GM19240 (cell line): ENCODE measurements around the gene GRK1.
"Not testable (repeated sequence)": the region's sequence is repeated elsewhere in the genome, so short reads cannot be mapped to it uniquely, and the experiment has no call there.

Experiments used
- DNase-seq: peaks from one replicate; pipeline ENCODE4 v3.0.0; 2011; ENCODE audit warnings: low spot score; ENCODE audit not compliant: insufficient read length

The GRK1 gene

GRCh38 chr13:113743366-113744195 lies 76.6 kb downstream of the GRK1 start:
- no peak for DNase-seq

GRCh38 chr13:113744197-113745000 lies 77.4 kb downstream of the GRK1 start:
- no peak for DNase-seq

- DNase-seq, result no peak
Observed at GRCh38 chr13:113745059-113745458, 78.0 kb downstream of the GRK1 start.

GRCh38 chr13:113745500-113746142 lies 78.6 kb downstream of the GRK1 start:
- DNase-seq, result not testable (repeated sequence)

DNA sequence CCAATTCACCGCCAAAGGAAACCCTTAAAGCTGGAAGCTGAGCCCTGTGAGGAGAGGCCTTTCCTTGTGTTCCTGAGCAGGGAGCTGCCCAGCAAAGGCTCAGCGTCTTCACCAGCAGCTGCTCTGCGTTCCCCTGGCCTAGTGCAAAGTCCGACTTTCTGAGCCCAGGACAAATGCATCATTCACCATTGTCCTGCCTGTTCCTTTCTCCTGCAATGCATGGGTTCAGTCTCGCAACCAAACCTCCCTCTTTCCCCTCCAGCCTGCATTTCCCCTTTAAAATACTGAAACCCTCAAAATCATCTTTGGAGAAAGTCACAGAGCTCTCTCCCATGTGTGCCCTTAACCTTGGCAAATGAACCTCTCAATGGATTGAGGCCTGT lies 79.1 kb downstream of the GRK1 start:
- no peak for DNase-seq

GRCh38 chr13:113746671-113747070 lies 79.7 kb downstream of the GRK1 start:
- DNase-seq, result no peak

DNA sequence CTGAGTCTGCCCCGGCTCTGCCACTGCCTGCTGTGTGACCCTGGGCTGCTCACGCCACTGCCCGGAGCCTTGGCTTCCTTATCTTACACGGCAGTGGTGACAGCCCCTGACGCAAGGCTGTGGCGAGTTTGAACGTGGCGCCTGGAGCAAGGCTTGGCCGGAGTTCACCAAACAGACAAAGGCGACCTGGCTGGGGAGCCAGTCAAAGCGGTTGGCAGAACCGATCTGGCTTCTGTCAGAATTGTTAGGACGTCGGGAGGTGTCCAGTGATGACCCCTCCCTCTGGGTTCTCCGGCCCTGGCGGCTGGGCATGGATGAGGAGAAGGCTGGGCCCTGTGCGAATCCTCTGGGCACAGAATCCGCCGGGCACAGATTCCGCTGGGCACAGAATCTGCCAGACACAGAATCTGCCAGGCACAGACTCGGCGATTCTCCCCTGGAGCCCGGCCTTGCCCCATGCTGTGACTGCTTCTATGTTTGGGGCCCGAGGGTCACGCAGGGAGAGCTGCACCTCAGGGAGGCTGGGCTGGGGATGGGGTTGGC lies 80.3 kb downstream of the GRK1 start:
- DNase-seq, result no peak

- DNase-seq, result no peak
Observed at GRCh38 chr13:113748101-113748861, 81.3 kb downstream of the GRK1 start.

DNA sequence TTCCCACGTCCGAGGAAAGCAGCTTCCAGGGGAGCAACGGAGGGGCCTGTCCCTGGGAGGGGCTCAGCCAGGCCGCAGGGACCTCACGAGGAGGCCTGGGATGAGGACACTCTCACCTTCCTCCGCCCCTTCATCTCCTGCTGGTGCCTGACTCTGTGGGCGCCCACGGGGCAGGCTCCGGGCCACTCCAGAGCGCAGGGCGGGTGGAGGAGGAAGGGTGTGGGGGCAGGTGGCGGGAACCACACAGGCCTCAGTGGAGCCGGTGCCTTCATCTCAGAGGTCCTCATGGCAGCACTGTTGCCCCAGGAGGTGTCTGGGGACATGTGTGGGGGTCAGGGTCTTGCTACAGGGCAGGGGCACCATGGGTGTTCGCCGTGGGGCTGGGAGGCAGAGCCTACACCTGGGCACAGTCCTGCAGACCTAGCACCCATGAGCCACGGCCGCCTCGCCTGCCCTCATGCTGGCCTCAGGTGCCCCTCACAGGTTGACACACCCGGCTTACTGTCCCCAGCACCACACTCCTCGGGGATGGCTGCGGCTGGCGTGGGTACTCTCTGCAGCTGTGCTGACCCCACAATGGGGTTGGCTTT lies 81.9 kb downstream of the GRK1 start:
- DNase-seq, result no peak

GRCh38 chr13:113749507-113749906 lies 82.5 kb downstream of the GRK1 start:
- no peak for DNase-seq

- DNase-seq, result no peak
Observed at GRCh38 chr13:113749967-113750366, 82.9 kb downstream of the GRK1 start.

- DNase-seq, result no peak
Observed at GRCh38 chr13:113750554-113751399, 83.8 kb downstream of the GRK1 start.

- DNase-seq, result no peak
Observed at GRCh38 chr13:113751491-113751890, 84.5 kb downstream of the GRK1 start.

DNA sequence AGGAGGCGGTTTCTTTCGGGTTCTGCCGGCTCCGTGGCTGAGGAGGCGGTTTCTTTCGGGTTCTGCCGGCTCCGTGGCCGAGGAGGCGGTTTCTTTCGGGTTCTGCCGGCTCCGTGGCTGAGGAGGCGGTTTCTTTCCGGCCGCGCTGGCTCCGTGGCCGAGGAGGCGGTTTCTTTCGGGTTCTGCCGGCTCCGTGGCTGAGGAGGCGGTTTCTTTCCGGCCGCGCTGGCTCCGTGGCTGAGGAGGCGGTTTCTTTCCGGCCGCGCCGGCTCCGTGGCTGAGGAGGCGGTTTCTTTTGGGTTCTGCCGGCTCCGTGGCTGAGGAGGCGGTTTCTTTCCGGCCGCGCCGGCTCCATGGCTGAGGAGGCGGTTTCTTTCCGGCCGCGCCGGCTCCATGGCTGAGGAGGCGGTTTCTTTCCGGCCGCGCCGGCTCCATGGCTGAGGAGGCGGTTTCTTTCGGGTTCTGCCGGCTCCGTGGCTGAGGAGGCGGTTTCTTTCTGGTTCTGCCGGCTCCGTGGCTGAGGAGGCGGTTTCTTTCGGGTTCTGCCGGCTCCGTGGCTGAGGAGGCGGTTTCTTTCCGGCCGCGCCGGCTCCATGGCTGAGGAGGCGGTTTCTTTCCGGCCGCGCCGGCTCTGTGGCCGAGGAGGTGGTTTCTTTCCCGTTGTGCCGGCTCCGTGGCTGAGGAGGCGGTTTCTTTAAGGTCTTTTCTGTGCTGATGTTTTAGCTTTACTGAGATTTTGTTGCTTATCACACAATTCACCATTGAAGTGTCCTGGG lies 85.4 kb downstream of the GRK1 start:
- not testable (repeated sequence) for DNase-seq

GRCh38 chr13:113753171-113753570 lies 86.2 kb downstream of the GRK1 start:
- DNase-seq, result no peak

DNA sequence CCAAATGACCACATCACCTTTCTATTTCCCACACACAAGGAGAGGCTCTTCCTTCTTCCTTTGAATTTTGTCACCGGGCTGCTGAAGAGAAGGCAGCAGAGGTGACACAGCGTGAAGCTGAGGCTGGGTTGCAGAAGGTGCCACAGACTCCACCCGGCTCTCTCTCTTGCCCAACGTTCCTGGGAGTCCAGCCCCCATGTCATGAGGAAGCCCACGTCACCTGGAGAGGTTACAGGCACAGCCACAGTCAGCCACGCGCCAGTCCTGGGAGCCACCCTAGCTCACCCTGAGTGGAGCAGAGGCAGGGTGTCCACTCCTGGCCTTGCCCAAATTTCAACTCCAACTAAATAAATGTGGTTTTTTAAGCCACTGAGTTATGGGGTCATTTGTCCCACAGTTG lies 87.2 kb downstream of the GRK1 start:
- DNase-seq, result no peak

DNA sequence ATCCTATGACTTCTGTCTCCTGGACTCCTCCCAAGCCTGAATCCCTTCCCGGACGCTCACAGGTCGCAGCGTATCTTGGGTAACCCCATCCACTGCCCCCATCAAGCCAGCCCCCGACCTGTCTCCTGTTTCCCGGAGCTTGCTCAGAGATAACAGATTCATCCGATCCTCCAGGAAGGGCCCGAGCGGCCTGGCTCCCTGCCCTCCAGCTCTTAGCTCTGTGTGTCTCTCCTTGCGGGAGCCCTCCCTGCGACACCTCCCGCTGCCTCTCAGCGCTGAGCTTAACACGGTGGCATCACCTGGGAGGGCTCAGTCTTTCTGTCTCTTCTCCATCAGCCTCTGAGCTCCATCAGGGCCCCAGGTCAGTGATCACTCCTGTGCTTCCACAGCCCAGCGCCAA lies 87.7 kb downstream of the GRK1 start:
- no peak for DNase-seq

- no peak for DNase-seq
Observed at GRCh38 chr13:113756441-113757097, 89.5 kb downstream of the GRK1 start.
